Right ventricle myocardium superior (tissue), 1 donor: ENCODE measurements around the gene GALNT14. TPM values are rescaled to one million over a fixed set of nuclear protein-coding genes. Genes with fewer than 3 reads are reported as not detected.

Source experiments
- total RNA-seq: library from RNA; stranded (reverse); fragmentation: NEBNext Ultra II Directional; extraction: Animal tissue kit (Norgen Biotek cat#: 25700); gene quantifications from one replicate; pipeline ENCODE4 v1.2.1, GENCODE V29; 2021
- donor health status: DM: no; HTN: yes; CAD: no; lungs with severe emphysema.

The GALNT14 gene
- total RNA-seq, 1 donor from 2014 or later: 0.67 TPM

Other genes starting within 250 kb of the GALNT14 start
- gene CAPN14, start 79.1 kb upstream of the GALNT14 start, total RNA-seq: 0.32 TPM
- 23.0 TPM for gene EHD3, start 95.7 kb upstream of the GALNT14 start, total RNA-seq